HEK293 (cell line): ENCODE measurements around the gene EFNB1.

Experiments used
- GLI4 ChIP-seq: fragments of 450-650 bp; formaldehyde crosslinking; IDR thresholded peaks from 2 replicates; pipeline ENCODE4 v1.5.1; 2016; ENCODE audit warnings: missing biosample characterization, missing genetic modification characterization
- KLF8 ChIP-seq: fragments of 450-650 bp; formaldehyde crosslinking; IDR thresholded peaks from 2 replicates; pipeline ENCODE4 v1.5.1; 2016; ENCODE audit warnings: missing biosample characterization, missing genetic modification characterization
- SP3 ChIP-seq: fragments of 450-650 bp; formaldehyde crosslinking; IDR thresholded peaks from 2 replicates; pipeline ENCODE4 v1.5.1; 2016; ENCODE audit warnings: missing biosample characterization, missing genetic modification characterization
- TCF7L2 ChIP-seq: IDR thresholded peaks from 2 replicates; pipeline ENCODE4 v1.6.1; 2011; ENCODE audit warnings: low read depth, mild to moderate bottlenecking, inconsistent platforms, low read length, moderate library complexity, borderline replicate concordance
- ZBTB17 ChIP-seq: fragments of 450-650 bp; formaldehyde crosslinking; IDR thresholded peaks from 2 replicates; pipeline ENCODE4 v1.5.1; 2016; ENCODE audit warnings: missing biosample characterization, missing genetic modification characterization
- ZNF175 ChIP-seq: fragments of 450-650 bp; formaldehyde crosslinking; IDR thresholded peaks from 2 replicates; pipeline ENCODE4 v1.5.1; 2016; ENCODE audit warnings: missing biosample characterization, missing genetic modification characterization
- ZNF2 ChIP-seq: fragments of 450-650 bp; formaldehyde crosslinking; IDR thresholded peaks from 2 replicates; pipeline ENCODE4 v1.5.1; 2016; ENCODE audit warnings: missing biosample characterization, missing genetic modification characterization
- ZNF211 ChIP-seq: fragments of 450-650 bp; formaldehyde crosslinking; IDR thresholded peaks from 2 replicates; pipeline ENCODE4 v1.5.1; 2016; ENCODE audit warnings: low read depth, missing biosample characterization, missing genetic modification characterization
- ZNF214 ChIP-seq: fragments of 450-650 bp; formaldehyde crosslinking; IDR thresholded peaks from 2 replicates; pipeline ENCODE4 v1.5.1; 2017; ENCODE audit warnings: missing biosample characterization, mild to moderate bottlenecking, missing genetic modification characterization, borderline replicate concordance
- ZNF248 ChIP-seq: fragments of 450-650 bp; formaldehyde crosslinking; IDR thresholded peaks from 2 replicates; pipeline ENCODE4 v1.5.1; 2017; ENCODE audit warnings: missing biosample characterization, missing genetic modification characterization
- ZNF549 ChIP-seq: fragments of 450-650 bp; IDR thresholded peaks from 2 replicates; pipeline ENCODE4 v1.5.1; 2018; ENCODE audit warnings: missing biosample characterization, missing genetic modification characterization, mild to moderate bottlenecking, inconsistent platforms, moderate library complexity
- ZNF658 ChIP-seq: fragments of 450-650 bp; formaldehyde crosslinking; IDR thresholded peaks from 2 replicates; pipeline ENCODE4; 2016; ENCODE audit warnings: missing biosample characterization, missing genetic modification characterization
- ZNF660 ChIP-seq: fragments of 450-650 bp; IDR thresholded peaks from 2 replicates; pipeline ENCODE4 v1.5.1; 2018; ENCODE audit warnings: missing biosample characterization, mild to moderate bottlenecking, missing genetic modification characterization
- ZNF670 ChIP-seq: fragments of 450-650 bp; formaldehyde crosslinking; IDR thresholded peaks from 2 replicates; pipeline ENCODE4 v1.5.1; 2016; ENCODE audit warnings: missing biosample characterization, missing genetic modification characterization, low read depth
- TF ChIP-seq, protein P1 (sequence below): fragments of 450-650 bp; formaldehyde crosslinking; IDR thresholded peaks from 2 replicates; pipeline ENCODE4 v1.5.1; 2016; ENCODE audit warnings: missing biosample characterization, missing genetic modification characterization
- TF ChIP-seq, protein P2 (sequence below): fragments of 450-650 bp; formaldehyde crosslinking; IDR thresholded peaks from 2 replicates; pipeline ENCODE4 v1.5.1; 2016; ENCODE audit warnings: missing biosample characterization, missing genetic modification characterization
- TF ChIP-seq, protein P3 (sequence below): fragments of 450-650 bp; formaldehyde crosslinking; IDR thresholded peaks from 2 replicates; pipeline ENCODE4 v1.5.1; 2017; ENCODE audit warnings: missing biosample characterization, mild to moderate bottlenecking, missing genetic modification characterization, moderate library complexity
- TF ChIP-seq, protein P4 (sequence below): fragments of 450-650 bp; formaldehyde crosslinking; IDR thresholded peaks from 2 replicates; pipeline ENCODE4 v1.5.1; 2016; ENCODE audit warnings: missing biosample characterization, missing genetic modification characterization
- TF ChIP-seq, protein P5 (sequence below): fragments of 450-650 bp; formaldehyde crosslinking; IDR thresholded peaks from 2 replicates; pipeline ENCODE4 v1.5.1; 2017; ENCODE audit warnings: missing biosample characterization, missing genetic modification characterization
- TF ChIP-seq, protein P6 (sequence below): fragments of 450-650 bp; formaldehyde crosslinking; IDR thresholded peaks from 2 replicates; pipeline ENCODE4 v1.5.1; 2016; ENCODE audit warnings: missing biosample characterization, missing genetic modification characterization
- TF ChIP-seq, protein P7 (sequence below): fragments of 450-650 bp; formaldehyde crosslinking; IDR thresholded peaks from 2 replicates; pipeline ENCODE4 v1.5.1; 2016; ENCODE audit warnings: missing biosample characterization, missing genetic modification characterization
- TF ChIP-seq, protein P8 (sequence below): fragments of 450-650 bp; formaldehyde crosslinking; IDR thresholded peaks from 2 replicates; pipeline ENCODE4 v1.5.1; 2016; ENCODE audit warnings: missing biosample characterization, missing genetic modification characterization
- TF ChIP-seq, protein P9 (sequence below): fragments of 450-650 bp; formaldehyde crosslinking; IDR thresholded peaks from 2 replicates; pipeline ENCODE4 v1.5.1; 2016; ENCODE audit warnings: missing biosample characterization, missing genetic modification characterization

The EFNB1 gene

DNA sequence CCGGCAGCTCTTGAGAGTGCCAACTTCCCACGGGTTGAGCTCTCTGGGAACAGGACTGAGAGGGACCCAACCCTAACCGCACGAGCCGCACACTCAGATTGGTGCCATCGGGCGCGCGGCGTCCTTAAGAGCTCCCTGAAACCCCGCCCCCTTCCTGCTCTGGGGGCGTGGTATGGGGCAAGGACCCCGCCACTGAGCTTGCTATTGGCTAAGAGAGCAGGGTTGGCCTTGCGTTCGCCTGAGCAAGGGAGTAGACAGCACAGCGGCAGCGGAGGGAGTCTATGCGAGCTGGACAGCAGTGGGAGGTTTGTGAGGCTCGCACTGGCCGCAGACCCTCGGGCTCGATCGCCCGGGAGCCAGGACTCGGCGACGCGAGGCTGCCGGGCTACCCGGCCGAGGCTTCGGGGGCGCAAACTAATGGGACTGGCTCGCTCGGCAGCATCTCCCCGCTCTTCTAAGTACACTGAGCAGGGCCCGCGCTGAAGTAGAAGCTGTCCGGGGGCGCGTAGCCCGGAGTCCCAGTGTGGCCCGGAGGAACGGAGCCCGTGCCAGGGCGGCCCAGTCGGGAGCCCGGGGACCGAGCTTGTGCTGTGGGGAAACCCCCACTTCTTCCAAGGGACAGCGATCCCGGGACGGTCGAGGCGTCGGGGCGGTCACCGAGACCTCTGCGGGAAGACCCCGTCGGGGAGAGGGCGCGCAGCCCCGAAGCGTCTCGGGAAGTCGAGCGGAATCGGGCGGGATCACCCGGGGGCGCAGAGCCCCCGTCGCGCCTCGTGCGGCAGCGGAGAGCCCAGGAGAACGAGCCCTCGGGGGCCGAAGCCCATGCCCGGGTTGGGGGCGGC, at the start of gene EFNB1 (continued):
- TF ChIP-seq, protein P1, sequence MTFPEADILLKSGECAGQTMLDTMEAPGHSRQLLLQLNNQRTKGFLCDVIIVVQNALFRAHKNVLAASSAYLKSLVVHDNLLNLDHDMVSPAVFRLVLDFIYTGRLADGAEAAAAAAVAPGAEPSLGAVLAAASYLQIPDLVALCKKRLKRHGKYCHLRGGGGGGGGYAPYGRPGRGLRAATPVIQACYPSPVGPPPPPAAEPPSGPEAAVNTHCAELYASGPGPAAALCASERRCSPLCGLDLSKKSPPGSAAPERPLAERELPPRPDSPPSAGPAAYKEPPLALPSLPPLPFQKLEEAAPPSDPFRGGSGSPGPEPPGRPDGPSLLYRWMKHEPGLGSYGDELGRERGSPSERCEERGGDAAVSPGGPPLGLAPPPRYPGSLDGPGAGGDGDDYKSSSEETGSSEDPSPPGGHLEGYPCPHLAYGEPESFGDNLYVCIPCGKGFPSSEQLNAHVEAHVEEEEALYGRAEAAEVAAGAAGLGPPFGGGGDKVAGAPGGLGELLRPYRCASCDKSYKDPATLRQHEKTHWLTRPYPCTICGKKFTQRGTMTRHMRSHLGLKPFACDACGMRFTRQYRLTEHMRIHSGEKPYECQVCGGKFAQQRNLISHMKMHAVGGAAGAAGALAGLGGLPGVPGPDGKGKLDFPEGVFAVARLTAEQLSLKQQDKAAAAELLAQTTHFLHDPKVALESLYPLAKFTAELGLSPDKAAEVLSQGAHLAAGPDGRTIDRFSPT (tag by site-specific recombination), result no peak
- TF ChIP-seq ZNF670 (tag by site-specific recombination) (no peak), KLF8 (tag by site-specific recombination) (no peak), ZBTB17 (peak; percentile 37; the same call in 1 of the 2 replicates), ZNF211 (tag by site-specific recombination) (no peak), ZNF658 (no peak), ZNF549 (tag by site-specific recombination) (no peak), ZNF660 (tag by site-specific recombination) (peak; percentile 76), GLI4 (tag by site-specific recombination) (no peak), ZNF175 (tag by site-specific recombination) (no peak), ZNF214 (no peak), ZNF248 (tag by site-specific recombination) (no peak), ZNF2 (tag by site-specific recombination) (no peak), TCF7L2 (no peak), SP3 (tag by site-specific recombination) (peak; percentile 89)
- TF ChIP-seq, protein P2, sequence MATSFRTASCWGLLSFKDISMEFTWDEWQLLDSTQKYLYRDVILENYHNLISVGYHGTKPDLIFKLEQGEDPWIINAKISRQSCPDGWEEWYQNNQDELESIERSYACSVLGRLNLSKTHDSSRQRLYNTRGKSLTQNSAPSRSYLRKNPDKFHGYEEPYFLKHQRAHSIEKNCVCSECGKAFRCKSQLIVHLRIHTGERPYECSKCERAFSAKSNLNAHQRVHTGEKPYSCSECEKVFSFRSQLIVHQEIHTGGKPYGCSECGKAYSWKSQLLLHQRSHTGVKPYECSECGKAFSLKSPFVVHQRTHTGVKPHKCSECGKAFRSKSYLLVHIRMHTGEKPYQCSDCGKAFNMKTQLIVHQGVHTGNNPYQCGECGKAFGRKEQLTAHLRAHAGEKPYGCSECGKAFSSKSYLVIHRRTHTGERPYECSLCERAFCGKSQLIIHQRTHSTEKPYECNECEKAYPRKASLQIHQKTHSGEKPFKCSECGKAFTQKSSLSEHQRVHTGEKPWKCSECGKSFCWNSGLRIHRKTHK (tag by site-specific recombination), result no peak
- TF ChIP-seq, protein P3, sequence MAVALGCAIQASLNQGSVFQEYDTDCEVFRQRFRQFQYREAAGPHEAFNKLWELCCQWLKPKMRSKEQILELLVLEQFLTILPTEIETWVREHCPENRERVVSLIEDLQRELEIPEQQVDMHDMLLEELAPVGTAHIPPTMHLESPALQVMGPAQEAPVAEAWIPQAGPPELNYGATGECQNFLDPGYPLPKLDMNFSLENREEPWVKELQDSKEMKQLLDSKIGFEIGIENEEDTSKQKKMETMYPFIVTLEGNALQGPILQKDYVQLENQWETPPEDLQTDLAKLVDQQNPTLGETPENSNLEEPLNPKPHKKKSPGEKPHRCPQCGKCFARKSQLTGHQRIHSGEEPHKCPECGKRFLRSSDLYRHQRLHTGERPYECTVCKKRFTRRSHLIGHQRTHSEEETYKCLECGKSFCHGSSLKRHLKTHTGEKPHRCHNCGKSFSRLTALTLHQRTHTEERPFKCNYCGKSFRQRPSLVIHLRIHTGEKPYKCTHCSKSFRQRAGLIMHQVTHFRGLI, result no peak
- TF ChIP-seq, protein P4, sequence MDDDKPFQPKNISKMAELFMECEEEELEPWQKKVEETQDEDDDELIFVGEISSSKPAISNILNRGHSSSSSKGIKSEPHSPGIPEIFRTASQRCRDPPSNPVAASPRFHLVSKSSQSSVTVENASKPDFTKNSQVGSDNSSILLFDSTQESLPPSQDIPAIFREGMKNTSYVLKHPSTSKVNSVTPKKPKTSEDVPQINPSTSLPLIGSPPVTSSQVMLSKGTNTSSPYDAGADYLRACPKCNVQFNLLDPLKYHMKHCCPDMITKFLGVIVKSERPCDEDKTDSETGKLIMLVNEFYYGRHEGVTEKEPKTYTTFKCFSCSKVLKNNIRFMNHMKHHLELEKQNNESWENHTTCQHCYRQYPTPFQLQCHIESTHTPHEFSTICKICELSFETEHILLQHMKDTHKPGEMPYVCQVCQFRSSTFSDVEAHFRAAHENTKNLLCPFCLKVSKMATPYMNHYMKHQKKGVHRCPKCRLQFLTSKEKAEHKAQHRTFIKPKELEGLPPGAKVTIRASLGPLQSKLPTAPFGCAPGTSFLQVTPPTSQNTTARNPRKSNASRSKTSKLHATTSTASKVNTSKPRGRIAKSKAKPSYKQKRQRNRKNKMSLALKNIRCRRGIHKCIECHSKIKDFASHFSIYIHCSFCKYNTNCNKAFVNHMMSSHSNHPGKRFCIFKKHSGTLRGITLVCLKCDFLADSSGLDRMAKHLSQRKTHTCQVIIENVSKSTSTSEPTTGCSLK (tag by site-specific recombination), result no peak
- TF ChIP-seq, protein P5, sequence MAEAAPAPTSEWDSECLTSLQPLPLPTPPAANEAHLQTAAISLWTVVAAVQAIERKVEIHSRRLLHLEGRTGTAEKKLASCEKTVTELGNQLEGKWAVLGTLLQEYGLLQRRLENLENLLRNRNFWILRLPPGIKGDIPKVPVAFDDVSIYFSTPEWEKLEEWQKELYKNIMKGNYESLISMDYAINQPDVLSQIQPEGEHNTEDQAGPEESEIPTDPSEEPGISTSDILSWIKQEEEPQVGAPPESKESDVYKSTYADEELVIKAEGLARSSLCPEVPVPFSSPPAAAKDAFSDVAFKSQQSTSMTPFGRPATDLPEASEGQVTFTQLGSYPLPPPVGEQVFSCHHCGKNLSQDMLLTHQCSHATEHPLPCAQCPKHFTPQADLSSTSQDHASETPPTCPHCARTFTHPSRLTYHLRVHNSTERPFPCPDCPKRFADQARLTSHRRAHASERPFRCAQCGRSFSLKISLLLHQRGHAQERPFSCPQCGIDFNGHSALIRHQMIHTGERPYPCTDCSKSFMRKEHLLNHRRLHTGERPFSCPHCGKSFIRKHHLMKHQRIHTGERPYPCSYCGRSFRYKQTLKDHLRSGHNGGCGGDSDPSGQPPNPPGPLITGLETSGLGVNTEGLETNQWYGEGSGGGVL, result no peak
- TF ChIP-seq, protein P6, sequence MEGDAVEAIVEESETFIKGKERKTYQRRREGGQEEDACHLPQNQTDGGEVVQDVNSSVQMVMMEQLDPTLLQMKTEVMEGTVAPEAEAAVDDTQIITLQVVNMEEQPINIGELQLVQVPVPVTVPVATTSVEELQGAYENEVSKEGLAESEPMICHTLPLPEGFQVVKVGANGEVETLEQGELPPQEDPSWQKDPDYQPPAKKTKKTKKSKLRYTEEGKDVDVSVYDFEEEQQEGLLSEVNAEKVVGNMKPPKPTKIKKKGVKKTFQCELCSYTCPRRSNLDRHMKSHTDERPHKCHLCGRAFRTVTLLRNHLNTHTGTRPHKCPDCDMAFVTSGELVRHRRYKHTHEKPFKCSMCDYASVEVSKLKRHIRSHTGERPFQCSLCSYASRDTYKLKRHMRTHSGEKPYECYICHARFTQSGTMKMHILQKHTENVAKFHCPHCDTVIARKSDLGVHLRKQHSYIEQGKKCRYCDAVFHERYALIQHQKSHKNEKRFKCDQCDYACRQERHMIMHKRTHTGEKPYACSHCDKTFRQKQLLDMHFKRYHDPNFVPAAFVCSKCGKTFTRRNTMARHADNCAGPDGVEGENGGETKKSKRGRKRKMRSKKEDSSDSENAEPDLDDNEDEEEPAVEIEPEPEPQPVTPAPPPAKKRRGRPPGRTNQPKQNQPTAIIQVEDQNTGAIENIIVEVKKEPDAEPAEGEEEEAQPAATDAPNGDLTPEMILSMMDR (tag by site-specific recombination), result no peak
- TF ChIP-seq, protein P7, sequence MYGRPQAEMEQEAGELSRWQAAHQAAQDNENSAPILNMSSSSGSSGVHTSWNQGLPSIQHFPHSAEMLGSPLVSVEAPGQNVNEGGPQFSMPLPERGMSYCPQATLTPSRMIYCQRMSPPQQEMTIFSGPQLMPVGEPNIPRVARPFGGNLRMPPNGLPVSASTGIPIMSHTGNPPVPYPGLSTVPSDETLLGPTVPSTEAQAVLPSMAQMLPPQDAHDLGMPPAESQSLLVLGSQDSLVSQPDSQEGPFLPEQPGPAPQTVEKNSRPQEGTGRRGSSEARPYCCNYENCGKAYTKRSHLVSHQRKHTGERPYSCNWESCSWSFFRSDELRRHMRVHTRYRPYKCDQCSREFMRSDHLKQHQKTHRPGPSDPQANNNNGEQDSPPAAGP (tag by site-specific recombination), result peak; percentile 53; the same call in 1 of the 2 replicates
- TF ChIP-seq, protein P8, sequence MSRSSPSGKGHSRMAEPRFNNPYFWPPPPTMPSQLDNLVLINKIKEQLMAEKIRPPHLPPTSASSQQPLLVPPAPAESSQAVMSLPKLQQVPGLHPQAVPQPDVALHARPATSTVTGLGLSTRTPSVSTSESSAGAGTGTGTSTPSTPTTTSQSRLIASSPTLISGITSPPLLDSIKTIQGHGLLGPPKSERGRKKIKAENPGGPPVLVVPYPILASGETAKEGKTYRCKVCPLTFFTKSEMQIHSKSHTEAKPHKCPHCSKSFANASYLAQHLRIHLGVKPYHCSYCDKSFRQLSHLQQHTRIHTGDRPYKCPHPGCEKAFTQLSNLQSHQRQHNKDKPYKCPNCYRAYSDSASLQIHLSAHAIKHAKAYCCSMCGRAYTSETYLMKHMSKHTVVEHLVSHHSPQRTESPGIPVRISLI (tag by site-specific recombination), result no peak
- TF ChIP-seq, protein P9, sequence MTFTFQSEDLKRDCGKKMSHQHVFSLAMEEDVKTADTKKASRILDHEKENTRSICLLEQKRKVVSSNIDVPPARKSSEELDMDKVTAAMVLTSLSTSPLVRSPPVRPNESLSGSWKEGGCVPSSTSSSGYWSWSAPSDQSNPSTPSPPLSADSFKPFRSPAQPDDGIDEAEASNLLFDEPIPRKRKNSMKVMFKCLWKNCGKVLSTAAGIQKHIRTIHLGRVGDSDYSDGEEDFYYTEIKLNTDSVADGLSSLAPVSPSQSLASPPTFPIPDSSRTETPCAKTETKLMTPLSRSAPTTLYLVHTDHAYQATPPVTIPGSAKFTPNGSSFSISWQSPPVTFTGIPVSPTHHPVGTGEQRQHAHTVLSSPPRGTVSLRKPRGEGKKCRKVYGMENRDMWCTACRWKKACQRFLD (tag by site-specific recombination), result no peak
